ENCODE measurements around the gene JHY.

The JHY gene

DNA sequence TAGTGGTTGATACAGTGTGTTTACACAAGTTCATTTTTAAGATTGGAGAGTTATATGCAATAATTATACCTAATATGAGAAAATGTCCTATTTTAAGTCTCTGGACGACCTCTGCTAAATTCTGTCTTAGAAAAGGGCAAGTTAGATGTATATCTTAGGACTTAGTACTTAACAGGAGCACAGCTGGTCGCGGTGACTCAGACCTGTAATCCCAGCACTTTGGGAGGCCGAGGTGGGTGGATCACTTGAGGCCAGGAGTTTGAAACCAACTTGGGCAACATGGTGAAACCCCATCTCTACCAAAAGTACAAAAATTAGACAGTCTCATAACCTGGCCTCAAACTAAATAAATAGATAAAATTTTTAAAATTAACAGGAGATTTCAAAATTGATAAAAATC lies 71.9 kb downstream of the JHY start:
- no peak for DNase-seq

DNA sequence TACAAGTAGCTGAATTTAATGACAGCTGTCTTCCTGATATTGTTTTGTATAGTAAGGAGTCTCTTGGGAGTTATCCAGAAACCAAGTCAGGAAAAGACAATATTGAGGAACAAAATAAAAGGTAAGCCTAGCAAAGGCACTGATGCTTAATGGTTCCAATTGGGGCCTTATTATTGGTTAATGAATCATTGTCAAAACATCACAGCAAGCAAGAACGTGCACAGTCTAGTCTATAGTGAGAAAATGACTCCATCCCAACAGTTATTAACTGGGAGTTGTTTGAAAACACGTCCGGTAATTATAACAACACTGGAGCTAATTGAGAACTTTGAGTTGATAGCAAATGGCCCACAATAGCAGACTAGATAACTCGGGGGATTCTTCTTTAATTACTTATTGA lies 81.4 kb downstream of the JHY start:
- DNase-seq: no peak

- no peak for DNase-seq
These were observed 93.6 kb downstream of the JHY start for GRCh38 chr11:122976061-122976733.

GRCh38 chr11:122976734-122977469 lies 94.3 kb downstream of the JHY start:
- no peak for DNase-seq

DNA sequence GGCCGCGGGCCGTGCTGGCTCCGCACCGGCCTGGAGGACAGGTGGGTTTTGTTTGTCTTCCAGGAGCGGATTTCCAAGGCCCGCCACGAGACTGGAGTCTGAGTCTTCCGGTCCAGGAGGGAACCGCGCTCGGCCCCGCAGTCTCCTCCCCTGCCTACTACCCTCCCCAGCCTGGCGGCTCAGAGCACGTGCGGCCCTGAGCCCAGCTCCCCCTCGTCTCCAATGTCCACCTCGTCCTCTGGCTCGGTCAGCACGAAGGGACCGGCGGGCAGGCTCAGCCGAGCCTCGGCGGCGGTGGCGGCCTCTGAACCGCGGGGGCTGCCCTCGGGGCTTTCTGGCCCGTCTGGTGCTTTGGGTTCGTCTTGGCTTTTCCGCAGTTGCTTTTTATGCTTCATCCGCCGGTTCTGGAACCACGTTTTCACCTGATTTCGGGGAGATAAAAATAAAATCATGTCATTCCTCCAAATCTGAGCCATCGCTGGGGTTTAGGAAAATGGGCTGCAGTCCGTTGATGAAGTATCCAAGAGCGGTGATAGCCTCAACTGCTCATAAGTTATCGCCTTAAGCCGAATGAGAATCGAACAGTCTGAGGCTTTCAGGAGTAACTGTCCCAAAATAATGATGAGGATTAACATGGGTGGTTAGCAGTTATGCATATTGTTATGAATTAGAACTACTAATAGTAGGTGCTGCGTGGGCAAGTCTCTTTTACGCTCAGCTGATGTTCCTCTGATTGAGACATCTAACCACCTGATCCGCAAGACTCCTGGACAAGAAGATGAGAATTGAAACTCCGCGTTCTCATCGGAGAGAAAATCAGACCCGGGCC lies 95.1 kb downstream of the JHY start:
- DNase-seq: no peak

- DNase-seq: no peak
These were observed 95.7 kb downstream of the JHY start for GRCh38 chr11:122978299-122978620.

DNA sequence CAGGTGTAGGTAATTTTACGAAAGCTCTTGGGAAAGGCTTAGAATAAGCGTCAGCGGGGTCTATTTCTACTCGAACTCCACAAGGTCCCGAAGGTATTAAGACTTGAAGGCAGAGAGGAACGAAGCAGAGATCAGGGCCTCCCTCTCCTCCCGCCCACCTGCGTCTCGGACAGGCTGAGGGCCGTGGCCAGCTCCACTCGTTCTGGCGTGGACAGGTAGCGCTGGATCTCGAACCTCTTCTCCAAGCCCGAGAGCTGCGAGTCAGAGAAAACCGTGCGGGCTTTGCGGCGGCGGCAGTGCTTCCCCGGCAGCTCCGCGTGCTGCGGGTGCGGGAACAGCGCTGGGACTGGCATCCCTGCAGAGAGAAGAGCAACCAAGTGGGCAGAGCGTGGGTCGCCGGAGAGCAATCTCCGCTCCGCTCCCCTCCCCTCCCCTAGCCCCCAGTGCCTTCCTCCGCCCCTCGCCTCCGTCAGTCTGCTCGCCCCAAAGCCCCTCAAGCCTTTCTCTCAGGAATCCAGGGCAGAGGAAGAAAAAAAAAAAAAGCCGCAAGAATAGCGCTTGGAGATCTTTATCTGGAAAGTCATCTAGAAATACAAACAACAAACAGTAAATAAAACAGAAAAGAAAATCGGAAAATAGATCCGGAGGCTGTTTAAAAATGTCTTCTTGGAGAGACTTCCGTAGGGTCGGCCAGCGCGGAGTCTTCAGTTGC lies 96.7 kb downstream of the JHY start:
- no peak for DNase-seq

- DNase-seq: no peak
These were observed 97.4 kb downstream of the JHY start for GRCh38 chr11:122979815-122980595.

DNA sequence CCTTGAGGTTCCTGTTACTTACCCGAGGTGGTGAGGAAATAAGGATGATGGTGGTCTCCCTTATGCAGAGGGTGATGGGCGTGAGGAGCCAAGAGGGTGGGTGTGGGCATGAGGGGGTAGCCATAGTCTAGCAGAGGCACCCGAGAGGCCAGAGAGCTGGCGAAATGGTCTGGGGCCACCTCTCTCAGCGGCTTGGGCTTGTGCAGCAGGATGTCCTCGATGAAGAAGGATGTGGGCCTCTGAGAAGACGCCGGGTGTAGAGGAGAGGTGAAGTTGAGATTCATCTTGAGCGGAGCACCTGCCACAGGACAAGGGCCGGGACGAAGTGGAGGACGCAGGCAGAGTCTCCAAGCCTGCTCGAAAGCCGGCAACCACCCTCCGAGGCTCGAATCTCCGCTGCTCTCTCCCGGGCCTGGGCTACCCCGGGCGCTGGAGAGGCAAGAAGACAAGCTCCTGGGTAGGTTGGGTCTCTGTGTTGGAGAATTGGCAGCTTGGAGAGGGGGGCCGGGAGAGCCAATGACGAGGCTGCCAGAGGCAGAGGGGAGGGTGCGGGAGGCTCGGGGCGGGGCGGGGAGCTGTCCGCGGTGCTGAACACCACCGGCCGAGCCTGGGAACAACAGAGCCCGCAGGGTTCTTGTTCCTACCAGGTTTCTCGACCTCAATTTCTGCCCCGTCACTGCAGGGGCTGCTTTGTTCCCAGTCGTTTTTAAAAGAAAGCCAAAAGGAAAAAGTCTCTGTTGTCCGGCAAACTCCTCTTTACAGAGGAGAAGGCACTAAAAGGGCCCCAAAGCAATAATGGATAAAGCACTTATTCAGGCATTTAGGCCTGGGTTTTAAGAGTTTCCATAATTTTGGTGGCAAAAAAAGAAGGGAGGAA lies 99.1 kb downstream of the JHY start, which contains the start of gene BSX:
BSX (minus strand) TSS at position 447 of the 877 bp plus-strand sequence; CDS start at position 284, 163 bp downstream.
- DNase-seq: peak; percentile 89

- DNase-seq: no peak
These were observed 101.1 kb downstream of the JHY start for GRCh38 chr11:122983438-122984185.

DNA sequence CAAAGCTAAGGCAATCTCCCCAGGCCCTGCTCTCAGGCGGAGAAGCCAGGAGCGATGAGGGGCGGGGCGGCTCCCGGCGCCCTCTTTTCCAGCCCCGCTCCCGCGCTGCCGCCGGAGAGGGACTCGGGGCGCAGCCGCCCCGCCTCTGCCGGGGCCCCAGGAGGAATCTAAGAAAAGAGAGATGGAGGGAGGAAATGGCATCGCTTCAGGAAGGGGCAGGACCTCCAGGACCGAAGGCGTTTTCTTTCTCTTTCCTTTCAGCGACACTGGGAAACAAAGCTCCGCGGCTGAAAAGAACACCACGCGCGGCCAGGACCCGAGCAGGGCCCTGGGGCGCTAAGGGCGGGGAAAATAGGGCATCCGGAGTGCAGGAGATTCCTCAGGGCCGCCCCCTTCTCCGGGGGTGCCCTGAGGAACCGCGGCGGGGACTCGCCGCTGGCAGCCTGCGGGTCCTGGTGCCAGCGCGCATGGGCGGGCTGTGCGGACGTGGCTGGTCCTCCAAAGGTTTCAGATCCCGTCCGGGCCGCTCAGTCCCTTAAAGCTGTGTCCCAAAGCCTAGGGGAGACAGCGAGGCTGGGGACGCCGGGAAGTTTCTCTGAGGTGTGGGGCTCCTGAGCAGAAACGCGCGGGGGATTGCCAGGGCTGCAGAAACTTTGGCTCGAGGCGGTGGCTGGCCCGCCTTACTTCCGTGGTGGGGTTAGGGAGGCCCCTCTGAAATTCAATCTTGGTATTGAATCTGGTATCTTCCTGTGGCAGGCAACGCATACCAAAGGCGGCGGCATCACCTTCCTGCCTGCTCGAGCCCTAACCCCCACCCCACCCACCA lies 101.8 kb downstream of the JHY start:
- no peak for DNase-seq

GRCh38 chr11:122995526-122995925 lies 113.0 kb downstream of the JHY start:
- no peak for DNase-seq

- DNase-seq: no peak
These were observed 116.3 kb downstream of the JHY start for GRCh38 chr11:122998727-122999366.

- no peak for DNase-seq
These were observed 118.2 kb downstream of the JHY start for GRCh38 chr11:123000721-123001120.

- DNase-seq: no peak
These were observed 124.4 kb downstream of the JHY start for GRCh38 chr11:123006860-123007542.
